Neutrophil (primary cell): Measurements from ENCODE around the gene TMEM212.

ENCODE experiments used
- H3K27ac ChIP-seq: fragments of 200-600 bp; sonication (generic); 2 replicates; pipeline ENCODE4 v1.5.1; 2016; ENCODE audit warnings: mild to moderate bottlenecking, moderate library complexity
- H3K27me3 ChIP-seq: fragments of 200-600 bp; sonication (generic); 2 replicates; pipeline ENCODE4 v1.6.0; 2016; ENCODE audit warnings: mild to moderate bottlenecking
- H3K36me3 ChIP-seq: fragments of 200-600 bp; sonication (generic); 2 replicates; pipeline ENCODE4 v1.5.1; 2017
- H3K4me1 ChIP-seq, 2 experiments: fragments of 200-600 bp in 1 of 2; sonication (generic) in 1 of 2; 1 replicate in 1 of 2; 2 replicates in 1 of 2; pipeline versions ENCODE4 v1.5.1 to v1.6.1; 2013 to 2016; ENCODE audit warnings: low read depth in 1 of 2, low read length in 1 of 2, mild to moderate bottlenecking in 1 of 2, moderate library complexity in 1 of 2; ENCODE audit not compliant: control insufficient read depth in 1 of 2, insufficient read depth in 1 of 2
- H3K4me3 ChIP-seq, 2 experiments: fragments of 200-600 bp in 1 of 2; sonication (generic) in 1 of 2; 1 replicate in 1 of 2; 2 replicates in 1 of 2; pipeline ENCODE4 v1.5.1; 2013 to 2016; ENCODE audit warnings: low read depth in 1 of 2, low read length in 1 of 2, mild to moderate bottlenecking in 1 of 2, moderate library complexity in 1 of 2
- H3K9me3 ChIP-seq: fragments of 200-600 bp; sonication (generic); 2 replicates; pipeline ENCODE4 v1.5.1; 2016
- CTCF ChIP-seq: fragments of 200-600 bp; sonication (generic); IDR thresholded peaks from 2 replicates; pipeline ENCODE4 v1.5.1; 2016; ENCODE audit warnings: antibody characterized with exemption

The TMEM212 gene

GRCh38 chr3:171847595-171848259, 4.6 kb downstream of the TMEM212 start:
- no peaks in the 10 kb centered on the region for H3K4me1 ChIP-seq
- H3K27ac ChIP-seq = no peak overlapping the region
- no peaks in the 10 kb centered on the region for H3K36me3 ChIP-seq
- H3K27me3 ChIP-seq = no peaks in the 10 kb centered on the region
- H3K9me3 ChIP-seq = no peaks in the 10 kb centered on the region
- no peak for TF ChIP-seq CTCF
- no peak overlapping the region for H3K4me3 ChIP-seq

- TF ChIP-seq CTCF = no peak
- H3K9me3 ChIP-seq = peaks cover 4% of the 10 kb centered on the region
Observed at GRCh38 chr3:171849617-171850319, 6.6 kb downstream of the TMEM212 start.

GRCh38 chr3:171850320-171850959, 7.3 kb downstream of the TMEM212 start:
- Histone ChIP-seq H3K36me3 (no peaks in the 10 kb centered on the region), H3K27ac (no peak overlapping the region), H3K4me3 (no peak overlapping the region), H3K27me3 (no peaks in the 10 kb centered on the region), H3K9me3 (peaks cover 8% of the 10 kb centered on the region), H3K4me1 (no peaks in the 10 kb centered on the region)
- TF ChIP-seq CTCF = no peak

More at GRCh38 chr3:171849617-171850319, 6.6 kb downstream of the TMEM212 start:
- Histone ChIP-seq H3K4me3 (no peak overlapping the region), H3K27ac (no peak overlapping the region), H3K36me3 (no peaks in the 10 kb centered on the region), H3K27me3 (no peaks in the 10 kb centered on the region), H3K4me1 (no peaks in the 10 kb centered on the region)

- TF ChIP-seq CTCF = no peak
- H3K27me3 ChIP-seq = no peaks in the 10 kb centered on the region
- peaks cover 9% of the 10 kb centered on the region for H3K9me3 ChIP-seq
- H3K36me3 ChIP-seq = no peaks in the 10 kb centered on the region
- H3K27ac ChIP-seq = no peak overlapping the region
- no peaks in the 10 kb centered on the region for H3K4me1 ChIP-seq
- no peak overlapping the region for H3K4me3 ChIP-seq
Observed at GRCh38 chr3:171850960-171851659, 8.0 kb downstream of the TMEM212 start.

- Histone ChIP-seq H3K9me3 (peaks cover 9% of the 10 kb centered on the region), H3K27ac (no peak overlapping the region), H3K4me1 (no peaks in the 10 kb centered on the region), H3K36me3 (no peaks in the 10 kb centered on the region), H3K27me3 (no peaks in the 10 kb centered on the region), H3K4me3 (no peak overlapping the region)
- no peak for TF ChIP-seq CTCF
Observed at GRCh38 chr3:171851660-171852058, 8.5 kb downstream of the TMEM212 start.
